Ascending aorta (tissue), 2 donors: ENCODE results near the gene LRSAM1. TPM values are rescaled to one million over a fixed set of nuclear protein-coding genes. Genes with fewer than 3 reads are reported as not detected.

ENCODE experiments used
- DNase-seq, 2 donors: peaks; one replicate each; pipeline ENCODE4 v3.0.0-alpha.2; 2019; ENCODE audit warnings: low spot score in 2 of 2
- H3K27ac ChIP-seq, 2 donors: fragments of 200-600 bp; sonication (generic); one replicate each; pipeline ENCODE4 v1.5.1; 2016 to 2017; ENCODE audit warnings: mild to moderate bottlenecking in 1 of 2
- H3K27me3 ChIP-seq: fragments of 200-600 bp; sonication (generic); one replicate; pipeline ENCODE4 v1.5.1; 2017
- H3K36me3 ChIP-seq, 2 donors: fragments of 200-600 bp; sonication (generic); one replicate each; pipeline ENCODE4 v1.5.1; 2016
- H3K4me1 ChIP-seq, 2 donors: fragments of 200-600 bp; sonication (generic); one replicate each; pipeline ENCODE4 v1.5.1; 2016 to 2017; ENCODE audit warnings: mild to moderate bottlenecking in 1 of 2
- H3K4me3 ChIP-seq, 2 donors: fragments of 200-600 bp; sonication (generic); one replicate each; pipeline ENCODE4 v1.5.1; 2016 to 2017; ENCODE audit warnings: mild to moderate bottlenecking in 1 of 2
- H3K9me3 ChIP-seq, 2 donors: fragments of 200-600 bp; sonication (generic); one replicate each; pipeline ENCODE4 v1.5.1; 2016
- intact Hi-C: fragments of 100-400 bp; cut with DNase I; formaldehyde crosslinking; loops from one replicate; pipeline ENCODE4 v1.15.1; 2023
- total RNA-seq: library from RNA; depleted of rRNA; stranded (reverse); fragments of >200 nt; gene quantifications from one replicate; pipeline ENCODE4 v1.1.0, GENCODE V29; 2016
- TF ChIP-seq, protein P1 (sequence below), 3 experiments: fragments of 200-600 bp in 2 of 3; fragments of 450-650 bp in 1 of 3; sonication (generic) in 2 of 3; IDR thresholded peaks; one replicate each; pipeline ENCODE4 v1.5.1; 2016 to 2019; ENCODE audit warnings: antibody characterized with exemption in 3 of 3, mild to moderate bottlenecking in 1 of 3, moderate library complexity in 1 of 3

LRSAM1 gene
- total RNA-seq, 1 donor from 2014 or later, result 22.8 TPM

DNA sequence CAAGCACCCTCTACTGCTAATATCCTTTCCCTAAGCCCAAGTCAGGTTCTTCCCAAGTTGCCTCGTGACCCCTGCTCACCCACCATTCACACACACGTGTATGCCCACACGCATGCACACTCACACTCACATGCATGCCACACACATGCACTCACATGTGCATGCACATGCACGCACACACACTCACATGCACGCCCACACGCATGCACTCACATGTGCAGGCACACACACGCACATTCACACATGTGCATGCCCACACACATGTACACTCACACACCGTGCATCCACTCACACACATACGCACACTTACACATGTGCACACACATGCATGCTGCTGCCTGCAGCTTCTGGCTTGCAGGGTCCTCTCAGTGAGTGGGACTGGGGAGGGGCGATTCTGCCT, 97.9 kb downstream of the LRSAM1 start:
- Histone ChIP-seq H3K27ac (no peak overlapping the region), H3K4me3 (no peak overlapping the region), H3K4me1 (peaks cover 8 to 25% of the 10 kb centered on the region in 2 donors), H3K36me3 (peaks cover 0 to 3% of the 10 kb centered on the region in 2 donors), H3K27me3 (no peaks in the 10 kb centered on the region), H3K9me3 (no peaks in the 10 kb centered on the region)
- no peak for DNase-seq
- intact Hi-C loops, result no loop called here
- TF ChIP-seq, protein P1, sequence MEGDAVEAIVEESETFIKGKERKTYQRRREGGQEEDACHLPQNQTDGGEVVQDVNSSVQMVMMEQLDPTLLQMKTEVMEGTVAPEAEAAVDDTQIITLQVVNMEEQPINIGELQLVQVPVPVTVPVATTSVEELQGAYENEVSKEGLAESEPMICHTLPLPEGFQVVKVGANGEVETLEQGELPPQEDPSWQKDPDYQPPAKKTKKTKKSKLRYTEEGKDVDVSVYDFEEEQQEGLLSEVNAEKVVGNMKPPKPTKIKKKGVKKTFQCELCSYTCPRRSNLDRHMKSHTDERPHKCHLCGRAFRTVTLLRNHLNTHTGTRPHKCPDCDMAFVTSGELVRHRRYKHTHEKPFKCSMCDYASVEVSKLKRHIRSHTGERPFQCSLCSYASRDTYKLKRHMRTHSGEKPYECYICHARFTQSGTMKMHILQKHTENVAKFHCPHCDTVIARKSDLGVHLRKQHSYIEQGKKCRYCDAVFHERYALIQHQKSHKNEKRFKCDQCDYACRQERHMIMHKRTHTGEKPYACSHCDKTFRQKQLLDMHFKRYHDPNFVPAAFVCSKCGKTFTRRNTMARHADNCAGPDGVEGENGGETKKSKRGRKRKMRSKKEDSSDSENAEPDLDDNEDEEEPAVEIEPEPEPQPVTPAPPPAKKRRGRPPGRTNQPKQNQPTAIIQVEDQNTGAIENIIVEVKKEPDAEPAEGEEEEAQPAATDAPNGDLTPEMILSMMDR (IDR thresholded peaks at IDR 0.05), result no peak

DNA sequence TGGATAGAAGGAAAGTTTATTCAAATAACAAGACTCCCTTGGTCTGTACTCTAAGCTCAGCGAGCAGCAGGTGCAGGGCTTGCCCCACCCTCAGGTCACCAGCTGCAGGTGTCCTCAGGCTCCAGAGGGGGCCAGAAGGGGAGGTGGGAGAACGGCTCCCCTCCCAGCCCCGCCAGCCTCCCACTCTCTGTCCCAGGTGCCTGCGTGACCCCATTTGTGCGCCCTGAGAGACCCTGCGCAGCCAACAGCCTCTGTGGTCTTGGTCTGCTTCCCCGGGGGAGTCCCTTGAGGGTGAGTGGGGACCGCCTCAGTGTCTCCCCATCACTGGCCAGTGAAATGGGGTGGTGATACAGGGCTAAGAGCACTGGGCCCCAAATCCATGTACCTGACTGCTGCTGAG, 98.4 kb downstream of the LRSAM1 start:
- H3K9me3 ChIP-seq, result no peaks in the 10 kb centered on the region
- no peaks in the 10 kb centered on the region for H3K27me3 ChIP-seq
- peaks cover 6 to 22% of the 10 kb centered on the region in 2 donors for H3K4me1 ChIP-seq
- no peak overlapping the region for H3K4me3 ChIP-seq
- no peak for DNase-seq
- H3K27ac ChIP-seq, result no peak overlapping the region
- TF ChIP-seq, protein P1 (IDR thresholded peaks at IDR 0.05), result no peak
- intact Hi-C loops, result no loop called here
- H3K36me3 ChIP-seq, result peaks cover 0 to 3% of the 10 kb centered on the region in 2 donors

DNA sequence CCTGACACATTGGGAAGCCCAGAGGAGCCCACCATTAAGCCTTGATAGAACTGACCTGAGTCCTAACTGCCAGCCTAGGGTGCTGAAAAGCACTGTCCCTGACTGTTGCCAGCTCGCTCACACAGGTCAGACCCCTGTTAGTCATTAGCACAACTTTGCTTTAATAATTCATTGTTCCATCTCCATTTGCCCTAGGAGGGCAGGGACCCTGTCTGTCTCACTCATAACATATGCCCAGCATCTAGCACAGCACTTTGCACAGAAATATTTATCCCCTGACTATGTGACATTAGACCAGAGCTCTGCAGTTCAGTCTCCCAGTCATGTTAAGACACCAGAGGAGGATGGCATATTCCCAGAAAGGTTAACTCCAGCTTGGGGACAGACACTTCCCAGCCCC, 99.0 kb downstream of the LRSAM1 start:
- TF ChIP-seq, protein P1 (IDR thresholded peaks at IDR 0.05), result no peak
- peaks cover 0 to 3% of the 10 kb centered on the region in 2 donors for H3K36me3 ChIP-seq
- no peak for DNase-seq
- intact Hi-C loops, result no loop called here
- no peaks in the 10 kb centered on the region for H3K27me3 ChIP-seq
- no peak overlapping the region for H3K27ac ChIP-seq
- H3K4me1 ChIP-seq, result peaks cover 5 to 20% of the 10 kb centered on the region in 2 donors
- no peak overlapping the region for H3K4me3 ChIP-seq
- H3K9me3 ChIP-seq, result no peaks in the 10 kb centered on the region

DNA sequence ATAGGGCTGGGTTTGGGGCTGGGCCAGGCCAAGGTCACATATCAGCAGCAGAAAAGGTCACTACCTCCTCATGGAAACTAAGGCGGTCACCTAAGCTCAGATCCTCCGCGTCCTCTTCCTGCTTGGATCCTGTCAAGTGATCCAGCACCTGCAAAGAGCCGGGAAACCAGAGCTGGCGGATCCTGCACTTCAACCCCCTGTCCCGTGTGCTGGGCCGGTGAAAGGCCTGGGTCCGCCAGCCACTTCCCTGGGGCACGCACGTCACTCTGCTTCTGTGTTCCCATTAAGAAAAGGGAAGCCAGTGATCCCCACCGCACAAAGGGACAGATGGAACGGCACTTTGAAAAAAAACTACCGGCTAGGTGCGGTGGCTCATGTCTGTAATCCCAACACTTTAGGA, 99.4 kb downstream of the LRSAM1 start:
- H3K4me1 ChIP-seq, result peaks cover 7 to 20% of the 10 kb centered on the region in 2 donors

More for the DNA sequence above, 99.4 kb downstream of the LRSAM1 start:
- Histone ChIP-seq H3K9me3 (no peaks in the 10 kb centered on the region), H3K27me3 (no peaks in the 10 kb centered on the region), H3K36me3 (peaks cover 0 to 3% of the 10 kb centered on the region in 2 donors), H3K4me3 (no peak overlapping the region), H3K27ac (no peak overlapping the region)
- intact Hi-C loops, result no loop called here
- DNase-seq, result no peak
- TF ChIP-seq, protein P1 (IDR thresholded peaks at IDR 0.05), result no peak

Other genes with a start within 250 kb of the LRSAM1 start
- gene GARNL3, start 186.7 kb upstream of the LRSAM1 start, total RNA-seq, result 162 TPM
- gene SLC2A8, start 54.3 kb upstream of the LRSAM1 start, total RNA-seq, result 75.7 TPM
- gene ZNF79, start 27.1 kb upstream of the LRSAM1 start, total RNA-seq, result 2.9 TPM
- 1,924 TPM for gene RPL12, start 104 bp upstream of the LRSAM1 start, total RNA-seq
- 29.3 TPM for gene STXBP1, start 160.8 kb downstream of the LRSAM1 start, total RNA-seq